ENCODE measurements around the gene COX19. TPM values are rescaled to one million over a fixed set of nuclear protein-coding genes. Genes with fewer than 3 reads are reported as not detected.
A peak's percentile ranks its signal among the peaks of the same experiment; 100 is the strongest.

COX19 gene
- total and polyA plus RNA-seq, 2 of the 13 experiments (the other 11 are each of a cell fraction or from before 2014, with no cell fraction given), result 11.5 to 21.7 TPM

- TF ChIP-seq ZNF605 (CRISPR knock-in tag; IDR thresholded peaks at IDR 0.05) (peak; percentile 47; the same call in 1 of the 2 replicates), MTF2 (CRISPR knock-in tag; IDR thresholded peaks at IDR 0.05; ENCODE audit: borderline replicate concordance) (no peak), ZNF512 (CRISPR knock-in tag; IDR thresholded peaks at IDR 0.05) (no peak), CEBPZ (IDR thresholded peaks at IDR 0.05; ENCODE audit: low read length) (no peak), RCOR2 (CRISPR knock-in tag; IDR thresholded peaks at IDR 0.05) (no peak), ZNF441 (CRISPR knock-in tag; IDR thresholded peaks at IDR 0.05; ENCODE audit: borderline replicate concordance) (no peak), ZSCAN9 (CRISPR knock-in tag; IDR thresholded peaks at IDR 0.05; ENCODE audit: borderline replicate concordance) (no peak), TOPORS (CRISPR knock-in tag; IDR thresholded peaks at IDR 0.05) (no peak), ZNF253 (CRISPR knock-in tag; IDR thresholded peaks at IDR 0.05; ENCODE audit: borderline replicate concordance) (no peak), SPEN (CRISPR knock-in tag; IDR thresholded peaks at IDR 0.05; ENCODE audit: low read depth) (no peak), ZGPAT (CRISPR knock-in tag; IDR thresholded peaks at IDR 0.05) (peak; percentile 48; the same call in 1 of the 2 replicates), TEAD2 (CRISPR knock-in tag; IDR thresholded peaks at IDR 0.05) (no peak), AGO2 (optimal IDR thresholded peaks at IDR 0.05; ENCODE audit: low read depth, low read length) (no peak)
- TF ChIP-seq, protein P1, sequence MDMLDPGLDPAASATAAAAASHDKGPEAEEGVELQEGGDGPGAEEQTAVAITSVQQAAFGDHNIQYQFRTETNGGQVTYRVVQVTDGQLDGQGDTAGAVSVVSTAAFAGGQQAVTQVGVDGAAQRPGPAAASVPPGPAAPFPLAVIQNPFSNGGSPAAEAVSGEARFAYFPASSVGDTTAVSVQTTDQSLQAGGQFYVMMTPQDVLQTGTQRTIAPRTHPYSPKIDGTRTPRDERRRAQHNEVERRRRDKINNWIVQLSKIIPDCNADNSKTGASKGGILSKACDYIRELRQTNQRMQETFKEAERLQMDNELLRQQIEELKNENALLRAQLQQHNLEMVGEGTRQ (IDR thresholded peaks at IDR 0.05; ENCODE audit: low read depth, low read length), result no peak
- TF ChIP-seq, protein P1 (CRISPR knock-in tag; IDR thresholded peaks at IDR 0.05; ENCODE audit: borderline replicate concordance), result no peak
- TF ChIP-seq, protein P2, sequence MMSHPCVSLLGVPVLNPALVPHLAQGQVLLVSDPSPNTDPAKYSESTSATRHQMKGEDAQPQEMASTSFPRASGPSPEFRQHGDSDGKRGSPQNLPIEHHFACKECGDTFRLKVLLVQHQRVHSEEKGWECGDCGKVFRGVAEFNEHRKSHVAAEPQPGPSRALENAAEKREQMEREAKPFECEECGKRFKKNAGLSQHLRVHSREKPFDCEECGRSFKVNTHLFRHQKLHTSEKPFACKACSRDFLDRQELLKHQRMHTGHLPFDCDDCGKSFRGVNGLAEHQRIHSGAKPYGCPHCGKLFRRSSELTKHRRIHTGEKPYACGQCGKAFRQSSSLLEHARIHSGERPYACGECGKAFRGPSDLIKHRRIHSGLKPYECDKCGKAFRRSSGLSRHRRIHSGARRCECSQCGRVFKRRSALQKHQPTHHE (CRISPR knock-in tag; IDR thresholded peaks at IDR 0.05; ENCODE audit: borderline replicate concordance), result no peak
- TF ChIP-seq, protein P3, sequence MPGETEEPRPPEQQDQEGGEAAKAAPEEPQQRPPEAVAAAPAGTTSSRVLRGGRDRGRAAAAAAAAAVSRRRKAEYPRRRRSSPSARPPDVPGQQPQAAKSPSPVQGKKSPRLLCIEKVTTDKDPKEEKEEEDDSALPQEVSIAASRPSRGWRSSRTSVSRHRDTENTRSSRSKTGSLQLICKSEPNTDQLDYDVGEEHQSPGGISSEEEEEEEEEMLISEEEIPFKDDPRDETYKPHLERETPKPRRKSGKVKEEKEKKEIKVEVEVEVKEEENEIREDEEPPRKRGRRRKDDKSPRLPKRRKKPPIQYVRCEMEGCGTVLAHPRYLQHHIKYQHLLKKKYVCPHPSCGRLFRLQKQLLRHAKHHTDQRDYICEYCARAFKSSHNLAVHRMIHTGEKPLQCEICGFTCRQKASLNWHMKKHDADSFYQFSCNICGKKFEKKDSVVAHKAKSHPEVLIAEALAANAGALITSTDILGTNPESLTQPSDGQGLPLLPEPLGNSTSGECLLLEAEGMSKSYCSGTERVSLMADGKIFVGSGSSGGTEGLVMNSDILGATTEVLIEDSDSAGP (CRISPR knock-in tag; IDR thresholded peaks at IDR 0.05; ENCODE audit: borderline replicate concordance), result peak; percentile 70; the same call in 1 of the 2 replicates
Observed at GRCh38 chr7:953547-954327, 21.6 kb downstream of the COX19 start (continued).
